ENCODE results near the gene SATL1.
"Not testable (repeated sequence)": the region's sequence is repeated elsewhere in the genome, so short reads cannot be mapped to it uniquely, and the experiment has no call there.

SATL1 gene

GRCh38 chrX:85111347-85111746 is 132.2 kb downstream of the SATL1 start:
- peak in 1 of 56 donors; percentile 4 for DNase-seq

- peak in 1 of 56 donors; percentile 3 for DNase-seq
Observed at GRCh38 chrX:85109235-85109634, 134.3 kb downstream of the SATL1 start.

DNA sequence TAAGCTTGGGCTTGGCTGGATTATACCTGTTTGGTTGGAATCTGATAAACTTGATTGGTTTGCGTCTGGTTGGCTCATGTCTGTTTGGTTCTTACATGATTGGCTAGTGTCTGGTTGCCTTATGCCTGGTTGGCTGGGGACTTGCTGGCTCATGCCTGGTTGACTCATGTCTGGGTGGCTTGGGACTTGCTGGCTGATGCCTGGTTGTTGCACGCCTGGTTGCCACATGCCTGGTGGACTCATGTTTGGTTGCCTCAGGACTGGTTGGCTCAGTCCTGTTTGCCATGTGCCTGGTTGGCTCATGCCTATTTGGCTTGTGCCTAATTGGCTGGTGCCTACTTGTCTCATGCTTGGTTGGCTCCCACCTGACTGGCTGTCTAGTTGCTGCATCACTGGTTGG is 135.4 kb downstream of the SATL1 start:
- no peak for DNase-seq

GRCh38 chrX:85107407-85107806 is 136.2 kb downstream of the SATL1 start:
- DNase-seq = peak in 1 of 56 donors; percentile 0

DNA sequence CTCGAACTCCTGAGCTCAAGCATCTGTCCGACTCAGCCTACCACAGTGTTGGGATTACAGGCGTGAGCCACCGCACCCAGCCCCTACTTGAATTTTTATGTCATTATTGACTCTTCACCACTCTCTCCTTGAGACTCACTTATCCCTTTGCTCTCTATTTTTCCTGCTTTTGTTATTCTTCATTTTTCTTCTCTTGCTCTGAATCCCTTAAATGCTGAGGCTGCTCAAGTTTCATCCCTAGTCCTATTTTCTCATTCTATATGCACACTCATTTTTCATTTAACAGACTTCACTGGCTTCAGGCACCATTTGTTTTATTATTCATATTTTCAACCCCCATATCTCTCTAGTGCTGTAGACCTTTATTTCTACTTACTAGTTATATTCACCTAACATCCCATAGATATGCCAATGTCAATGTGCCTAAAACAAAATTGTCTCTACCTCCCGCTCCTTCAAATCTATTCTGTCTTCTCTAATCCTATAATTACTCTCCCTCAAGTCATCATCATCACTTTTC is 154.2 kb downstream of the SATL1 start:
- no peak for DNase-seq

DNA sequence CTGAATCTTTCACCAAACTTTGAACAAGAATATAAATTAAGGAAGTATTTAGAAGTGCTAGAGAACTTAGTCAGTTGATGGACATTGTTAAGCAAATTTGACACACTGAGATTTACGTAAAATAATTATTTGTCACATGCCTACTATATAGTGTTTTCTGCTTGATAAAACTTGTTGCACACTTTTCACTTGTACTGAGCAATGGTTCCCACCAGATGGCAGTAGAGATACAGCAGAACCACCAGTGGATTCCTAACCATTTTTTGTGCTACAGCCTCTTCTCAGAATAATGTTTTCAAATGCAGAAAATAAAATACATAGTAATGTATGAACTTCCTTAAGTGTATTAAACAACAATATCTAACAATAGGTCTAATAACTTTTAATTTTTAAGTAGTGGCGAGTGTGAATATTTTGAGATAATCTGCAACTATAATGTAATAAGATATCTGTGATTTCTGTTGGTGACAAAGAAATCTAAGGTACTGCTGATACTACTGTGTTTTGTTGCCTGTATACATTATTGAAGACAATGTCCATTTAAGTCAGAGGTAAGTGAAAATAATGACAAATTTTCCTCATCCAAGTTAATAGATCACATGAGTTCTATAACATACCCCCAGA is 158.7 kb downstream of the SATL1 start:
- peak in 7 of 56 donors; percentile 0 to 39 (median 0) for DNase-seq

GRCh38 chrX:85077247-85077646 is 166.3 kb downstream of the SATL1 start:
- not testable (repeated sequence) for DNase-seq

GRCh38 chrX:85065512-85066198 is 177.9 kb downstream of the SATL1 start:
- DNase-seq = no peak

- DNase-seq = no peak
Observed at GRCh38 chrX:85052636-85053343, 190.8 kb downstream of the SATL1 start.

- DNase-seq = no peak
Observed at GRCh38 chrX:85052205-85052604, 191.4 kb downstream of the SATL1 start.

DNA sequence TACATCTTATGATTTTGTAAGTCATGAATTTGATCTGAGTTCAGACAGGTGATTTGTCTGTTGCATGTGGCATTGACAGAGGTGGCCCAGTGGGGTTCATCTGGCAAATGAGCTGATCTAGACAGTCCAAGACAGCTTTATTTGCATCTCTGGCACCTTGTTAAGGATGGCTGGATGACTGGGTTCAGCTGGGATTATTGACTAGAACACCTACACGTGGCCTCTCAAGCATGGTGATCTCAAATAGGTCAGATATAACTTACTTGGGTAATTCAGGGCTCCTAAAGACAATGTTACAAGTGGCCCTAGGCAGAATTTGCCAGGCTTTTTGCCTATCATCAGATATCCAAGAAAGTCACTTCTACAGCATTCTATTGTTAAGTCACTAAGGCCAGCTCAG is 192.0 kb downstream of the SATL1 start:
- no peak for DNase-seq

All from nucleus accumbens (tissue), 56 donors.